ENCODE results near the gene POLD4.
A peak's percentile ranks its signal among the peaks of the same experiment; 100 is the strongest.

Gene POLD4

GRCh38 chr11:67381244-67381972 is 28.1 kb upstream of the POLD4 start:
- H3K36me3 ChIP-seq (ENCODE audit: control insufficient read depth, insufficient read depth, low read length): no peaks in the 10 kb centered on the region
- H3K4me3 ChIP-seq (ENCODE audit: low read length): no peak overlapping the region
- no peaks in the 10 kb centered on the region for H3K4me1 ChIP-seq (ENCODE audit: control insufficient read depth, insufficient read depth, low read length)
- H3K27me3 ChIP-seq (ENCODE audit: control insufficient read depth, insufficient read depth, low read length): no peaks in the 10 kb centered on the region
- H3K9ac ChIP-seq (ENCODE audit: low read length): no peak overlapping the region
- H3K27ac ChIP-seq (ENCODE audit: low read depth, low read length): no peak overlapping the region

- H3K27me3 ChIP-seq (ENCODE audit: control insufficient read depth, insufficient read depth, low read length): no peaks in the 10 kb centered on the region
- no peak overlapping the region for H3K4me3 ChIP-seq (ENCODE audit: low read length)
- H3K27ac ChIP-seq (ENCODE audit: low read depth, low read length): no peak overlapping the region
- no peaks in the 10 kb centered on the region for H3K36me3 ChIP-seq (ENCODE audit: control insufficient read depth, insufficient read depth, low read length)
- peaks cover 4% of the 10 kb centered on the region for H3K4me1 ChIP-seq (ENCODE audit: control insufficient read depth, insufficient read depth, low read length)
- H3K9ac ChIP-seq (ENCODE audit: low read length): no peak overlapping the region
Measured at GRCh38 chr11:67379061-67380058, 26.0 kb upstream of the POLD4 start.

GRCh38 chr11:67378544-67378943 is 25.2 kb upstream of the POLD4 start:
- Histone ChIP-seq H3K36me3 (ENCODE audit: control insufficient read depth, insufficient read depth, low read length) (no peaks in the 10 kb centered on the region), H3K4me1 (ENCODE audit: control insufficient read depth, insufficient read depth, low read length) (peaks cover 9% of the 10 kb centered on the region), H3K4me3 (ENCODE audit: low read length) (no peak overlapping the region), H3K27ac (ENCODE audit: low read depth, low read length) (no peak overlapping the region), H3K27me3 (ENCODE audit: control insufficient read depth, insufficient read depth, low read length) (no peaks in the 10 kb centered on the region), H3K9ac (ENCODE audit: low read length) (no peak overlapping the region)

DNA sequence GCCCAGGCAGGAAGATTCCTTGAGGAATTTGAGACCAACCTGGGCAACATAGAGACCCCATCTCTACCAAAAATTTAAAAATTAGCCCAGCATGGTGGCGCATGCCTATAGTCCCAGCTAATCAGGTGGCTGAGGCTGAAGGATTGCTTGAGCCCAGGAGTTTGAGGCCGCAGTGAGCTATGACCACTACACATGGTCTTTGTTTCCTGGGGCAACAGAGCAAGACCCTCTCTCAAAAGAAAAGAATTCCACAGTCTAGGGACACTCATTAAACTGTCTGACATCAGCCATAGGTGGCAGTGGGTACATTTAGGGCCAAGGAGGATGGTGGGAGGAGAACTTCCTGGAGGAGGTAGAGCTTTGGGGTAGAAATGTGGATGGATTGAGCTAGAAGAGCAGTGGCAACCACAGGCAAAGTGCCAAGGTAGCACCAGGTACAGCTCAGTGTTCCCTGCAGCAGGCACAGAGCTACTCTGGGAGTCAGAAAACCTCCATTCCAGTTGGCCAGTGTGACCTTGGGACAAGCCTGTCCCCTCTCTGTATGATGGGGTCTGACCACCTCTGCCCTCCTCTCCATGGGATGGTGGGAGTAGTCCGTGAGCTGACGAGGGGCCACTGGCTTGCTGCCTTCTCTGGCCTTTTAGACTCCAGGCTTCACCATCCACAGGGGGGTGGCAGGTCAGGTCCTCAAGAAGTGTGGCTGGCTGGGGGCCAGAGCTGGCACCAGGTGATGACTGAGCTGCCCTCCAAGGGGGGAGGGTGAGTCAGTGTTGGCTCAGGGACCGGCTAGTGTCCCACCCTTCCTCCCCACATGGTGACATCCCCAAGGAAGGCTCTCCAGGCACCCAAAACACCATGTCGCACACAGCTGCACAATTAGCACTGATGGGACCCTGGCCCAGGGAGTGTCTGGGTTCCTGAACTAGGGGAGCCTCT is 23.8 kb upstream of the POLD4 start:
- Histone ChIP-seq H3K4me1 (ENCODE audit: control insufficient read depth, insufficient read depth, low read length) (peaks cover 9% of the 10 kb centered on the region), H3K9ac (ENCODE audit: low read length) (no peak overlapping the region), H3K4me3 (ENCODE audit: low read length) (no peak overlapping the region), H3K36me3 (ENCODE audit: control insufficient read depth, insufficient read depth, low read length) (no peaks in the 10 kb centered on the region), H3K27me3 (ENCODE audit: control insufficient read depth, insufficient read depth, low read length) (no peaks in the 10 kb centered on the region), H3K27ac (ENCODE audit: low read depth, low read length) (no peak overlapping the region)

DNA sequence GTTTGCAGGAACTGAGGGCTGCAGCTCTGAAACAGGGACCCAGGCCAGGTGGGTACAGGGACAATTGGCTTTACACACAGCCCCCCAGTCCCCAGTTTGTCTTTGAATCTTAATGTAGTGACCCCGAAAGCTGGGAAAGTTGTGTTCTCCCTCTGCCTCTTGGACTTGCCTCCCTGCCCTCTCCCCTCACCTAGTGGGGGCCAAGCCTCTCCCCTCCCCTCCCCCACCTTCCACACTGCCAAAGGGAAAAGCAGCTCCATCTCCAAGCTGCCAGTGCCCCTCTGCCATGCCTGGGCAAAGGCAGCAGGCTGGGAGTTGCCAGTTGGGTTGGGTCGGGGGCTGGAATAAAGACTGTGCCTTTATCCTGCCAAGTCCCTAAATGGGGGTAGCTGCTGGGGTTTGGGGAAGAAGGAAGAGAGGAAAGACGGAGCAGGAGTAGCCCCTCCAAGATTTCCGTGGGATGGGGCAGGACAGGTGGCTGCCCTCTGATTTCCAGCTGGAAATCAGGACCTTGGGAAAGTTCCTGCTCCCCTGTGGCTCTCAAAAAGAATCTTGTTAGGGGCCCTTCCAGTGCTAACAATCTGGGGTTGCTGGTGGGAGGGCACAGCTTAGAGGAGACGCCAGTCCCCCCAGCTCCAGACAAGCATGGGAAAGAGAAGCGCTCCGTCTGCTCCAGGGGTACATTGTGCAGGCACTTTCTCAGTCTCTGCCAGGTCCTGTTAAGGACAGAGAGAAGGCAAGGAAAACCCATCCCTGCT is 22.9 kb upstream of the POLD4 start:
- H3K4me1 ChIP-seq (ENCODE audit: control insufficient read depth, insufficient read depth, low read length): peaks cover 16% of the 10 kb centered on the region
- H3K9ac ChIP-seq (ENCODE audit: low read length): no peak overlapping the region
- H3K27ac ChIP-seq (ENCODE audit: low read depth, low read length): no peak overlapping the region
- no peaks in the 10 kb centered on the region for H3K36me3 ChIP-seq (ENCODE audit: control insufficient read depth, insufficient read depth, low read length)
- no peak overlapping the region for H3K4me3 ChIP-seq (ENCODE audit: low read length)
- no peaks in the 10 kb centered on the region for H3K27me3 ChIP-seq (ENCODE audit: control insufficient read depth, insufficient read depth, low read length)

DNA sequence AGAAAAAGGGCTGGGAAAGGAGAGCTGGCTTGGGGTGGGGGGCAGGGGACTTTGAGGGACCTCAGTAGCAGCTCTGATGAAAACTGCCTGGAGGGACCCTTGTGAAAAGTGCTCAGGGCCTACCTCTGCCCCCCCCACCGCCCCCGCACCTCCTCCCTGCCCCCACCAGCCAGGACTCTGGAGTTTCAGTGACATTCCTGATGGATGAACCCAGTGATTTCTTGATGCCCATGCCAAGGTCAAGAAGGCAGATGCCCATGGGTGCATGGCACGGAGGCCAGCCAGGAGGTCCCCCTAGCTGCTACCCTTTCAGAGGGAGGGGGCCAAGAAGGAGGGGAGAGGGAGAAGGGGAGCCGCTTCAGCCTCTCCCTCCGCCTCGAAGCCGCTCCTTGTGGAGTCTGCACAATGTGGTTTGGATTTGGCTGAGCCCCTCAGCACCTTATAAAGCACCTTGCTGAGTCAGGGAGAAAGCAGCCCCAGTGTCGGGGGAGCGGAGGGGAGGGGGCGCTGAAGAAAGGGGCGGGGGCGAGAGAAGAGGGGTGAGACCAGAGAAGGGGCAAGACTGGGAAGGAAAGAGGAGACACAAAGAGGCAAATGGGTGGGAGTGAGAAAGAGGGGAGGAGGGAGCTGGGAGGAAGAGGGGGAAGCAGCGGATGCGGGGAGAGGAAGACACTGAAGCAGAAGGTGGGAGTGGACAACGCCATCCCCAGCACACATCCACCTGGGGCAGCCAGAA is 22.1 kb upstream of the POLD4 start:
- no peaks in the 10 kb centered on the region for H3K27me3 ChIP-seq (ENCODE audit: control insufficient read depth, insufficient read depth, low read length)
- no peak overlapping the region for H3K4me3 ChIP-seq (ENCODE audit: low read length)
- H3K4me1 ChIP-seq (ENCODE audit: control insufficient read depth, insufficient read depth, low read length): peaks cover 23% of the 10 kb centered on the region
- no peak overlapping the region for H3K27ac ChIP-seq (ENCODE audit: low read depth, low read length)
- H3K9ac ChIP-seq (ENCODE audit: low read length): no peak overlapping the region
- no peaks in the 10 kb centered on the region for H3K36me3 ChIP-seq (ENCODE audit: control insufficient read depth, insufficient read depth, low read length)

DNA sequence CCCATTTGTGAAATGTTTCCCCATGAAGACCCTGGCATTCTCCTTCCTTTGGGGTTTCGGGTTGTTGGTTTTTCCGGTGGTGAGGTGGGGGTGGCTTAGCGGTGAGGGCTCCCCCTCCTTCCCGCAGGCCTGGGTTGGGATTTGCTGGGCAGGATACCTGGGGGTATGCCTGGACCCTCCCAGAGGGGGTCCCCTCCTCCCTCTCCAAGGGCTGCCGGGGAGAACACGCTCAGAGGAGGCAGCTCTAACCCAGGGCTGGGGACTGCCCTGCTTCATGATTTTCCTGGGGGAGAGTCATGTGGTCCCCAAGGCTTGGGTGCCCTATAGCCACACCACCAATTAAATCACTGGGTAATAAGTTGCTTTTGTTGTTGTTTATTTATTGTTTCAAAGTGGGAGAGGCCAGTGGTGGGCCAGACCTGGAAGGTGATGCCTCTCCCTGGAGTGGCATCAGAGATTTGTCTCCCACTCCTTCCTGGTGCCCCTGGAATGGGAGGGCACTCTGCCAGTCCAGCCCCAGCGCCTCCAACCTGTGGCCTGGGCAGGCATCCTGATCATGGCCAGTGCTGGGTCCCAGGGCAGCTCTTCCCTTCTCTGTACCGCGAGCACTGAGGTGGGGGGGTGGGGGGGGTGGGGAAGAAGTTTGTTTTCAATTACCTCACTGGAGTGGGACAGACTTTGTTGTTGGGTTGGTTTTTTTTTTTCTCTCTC is 21.4 kb upstream of the POLD4 start:
- Histone ChIP-seq H3K9ac (ENCODE audit: low read length) (no peak overlapping the region), H3K4me3 (ENCODE audit: low read length) (peak overlapping the region; percentile 60), H3K36me3 (ENCODE audit: control insufficient read depth, insufficient read depth, low read length) (no peaks in the 10 kb centered on the region), H3K4me1 (ENCODE audit: control insufficient read depth, insufficient read depth, low read length) (peaks cover 28% of the 10 kb centered on the region), H3K27ac (ENCODE audit: low read depth, low read length) (peak overlapping the region; percentile 88), H3K27me3 (ENCODE audit: control insufficient read depth, insufficient read depth, low read length) (no peaks in the 10 kb centered on the region)

GRCh38 chr11:67373648-67374570 is 20.6 kb upstream of the POLD4 start:
- Histone ChIP-seq H3K4me3 (ENCODE audit: low read length) (peak overlapping the region; percentile 60), H3K9ac (ENCODE audit: low read length) (no peak overlapping the region), H3K4me1 (ENCODE audit: control insufficient read depth, insufficient read depth, low read length) (peaks cover 34% of the 10 kb centered on the region), H3K27me3 (ENCODE audit: control insufficient read depth, insufficient read depth, low read length) (no peaks in the 10 kb centered on the region), H3K36me3 (ENCODE audit: control insufficient read depth, insufficient read depth, low read length) (no peaks in the 10 kb centered on the region), H3K27ac (ENCODE audit: low read depth, low read length) (peak overlapping the region; percentile 88)

GRCh38 chr11:67372993-67373647 is 19.8 kb upstream of the POLD4 start, which contains the start of gene CLCF1:
Gene CLCF1, minus strand, starts transcription at chr11:67373598. Its CDS starts 59 bp downstream, at chr11:67373539.
- Histone ChIP-seq H3K27me3 (ENCODE audit: control insufficient read depth, insufficient read depth, low read length) (no peaks in the 10 kb centered on the region), H3K27ac (ENCODE audit: low read depth, low read length) (peak within 1 kb of the TSS; percentile 88), H3K9ac (ENCODE audit: low read length) (peak within 1 kb of the TSS; percentile 26), H3K4me3 (ENCODE audit: low read length) (peak within 1 kb of the TSS; percentile 60), H3K36me3 (ENCODE audit: control insufficient read depth, insufficient read depth, low read length) (no peaks in the 10 kb centered on the region), H3K4me1 (ENCODE audit: control insufficient read depth, insufficient read depth, low read length) (peaks cover 35% of the 10 kb centered on the region)

Data from rectal smooth muscle tissue (tissue), 1 donor.